Endothelial cell of umbilical vein (primary cell): Measurements from ENCODE around the gene ENAH. TPM values are rescaled to one million over a fixed set of nuclear protein-coding genes. Genes with fewer than 3 reads are reported as not detected.

ENCODE experiments used
- BruUV-seq: library from RNA; stranded (reverse); fragments of 400-500 nt; replicated peaks from 2 replicates; lab custom pipeline; 2021; lab: Mats Ljungman, UMichigan
- CTCF ChIA-PET: fragments of 300-600, 350-600 bp; sonication (Branson Sonifier 250); formaldehyde crosslinking; loops from one replicate; lab custom pipeline; 2021; ENCODE audit warnings: antibody characterized with exemption, inconsistent platforms; lab: Charles Lee
- POLR2A ChIA-PET: fragments of 300-600, 350-600 bp; sonication (Branson Sonifier 250); formaldehyde crosslinking; loops from one replicate; lab custom pipeline; 2021; ENCODE audit warnings: antibody characterized with exemption, inconsistent platforms; lab: Charles Lee
- DNase-seq: peaks from one replicate; pipeline ENCODE4 v3.0.0-alpha.2; 2011; ENCODE audit warnings: low read depth, low spot score
- FAIRE-seq: peaks from 2 replicates; lab custom pipeline; 2011; peaks lifted over from hg19 to GRCh38; lab: Jason Lieb, UNC
- H2AFZ ChIP-seq: 2 replicates; pipeline ENCODE4 v1.6.0; 2012; ENCODE audit warnings: low read depth, low read length, control low read depth, inconsistent platforms
- H3K27ac ChIP-seq: 2 replicates; pipeline ENCODE4 v1.5.1; 2011; ENCODE audit warnings: low read depth, mild to moderate bottlenecking, control low read depth, low read length, moderate library complexity; ENCODE audit not compliant: insufficient read depth
- H3K27me3 ChIP-seq, 2 experiments: 2 replicates each; pipeline versions ENCODE4 v1.6.0 to v1.6.1; 2011; ENCODE audit warnings: low read length in 2 of 2, mixed read lengths in 1 of 2; ENCODE audit not compliant: control insufficient read depth in 2 of 2, insufficient read depth in 2 of 2
- H3K36me3 ChIP-seq, 2 experiments: 2 replicates in 1 of 2; 3 replicates in 1 of 2; pipeline ENCODE4 v1.5.1; 2011; ENCODE audit warnings: low read length in 2 of 2, mild to moderate bottlenecking in 1 of 2, moderate library complexity in 1 of 2; ENCODE audit not compliant: control insufficient read depth in 2 of 2, insufficient read depth in 2 of 2; ENCODE audit errors: extremely low read depth in 1 of 2
- H3K4me1 ChIP-seq: 3 replicates; pipeline ENCODE4 v1.5.1; 2011; ENCODE audit warnings: mild to moderate bottlenecking, low read length; ENCODE audit not compliant: control insufficient read depth, insufficient read depth; ENCODE audit errors: extremely low read depth
- H3K4me2 ChIP-seq: 2 replicates; pipeline ENCODE4 v1.6.1; 2011; ENCODE audit warnings: low read length, control low read depth, mixed read lengths; ENCODE audit not compliant: insufficient read depth
- H3K4me3 ChIP-seq, 3 experiments: fragments of 200-600 bp in 1 of 3; sonication (generic), shearing (Covaris generic) in 1 of 3; replicated peaks in 1 of 3; 2 replicates each; pipeline ENCODE4 v1.5.1; 2011 to 2016; ENCODE audit warnings: control low read depth in 3 of 3, low read length in 3 of 3, mild to moderate bottlenecking in 2 of 3, inconsistent platforms in 1 of 3, low read depth in 1 of 3, moderate library complexity in 1 of 3; ENCODE audit not compliant: insufficient read depth in 1 of 3
- H3K79me2 ChIP-seq: 2 replicates; pipeline ENCODE4 v1.6.0; 2012; ENCODE audit warnings: low read length, inconsistent platforms; ENCODE audit not compliant: control insufficient read depth, insufficient read depth
- H3K9ac ChIP-seq: replicated peaks from 2 replicates; pipeline ENCODE3; 2011; ENCODE audit warnings: low read length, control low read depth; ENCODE audit not compliant: insufficient read depth; ENCODE audit errors: extremely low read depth
- H3K9me1 ChIP-seq: replicated peaks from 3 replicates; pipeline ENCODE4 v1.6.0; 2011; ENCODE audit warnings: mild to moderate bottlenecking, low read length; ENCODE audit not compliant: control insufficient read depth, insufficient read depth; ENCODE audit errors: extremely low read depth
- H3K9me3 ChIP-seq: replicated peaks from 2 replicates; pipeline ENCODE4 v1.5.1; 2012; ENCODE audit warnings: low read length, inconsistent platforms; ENCODE audit not compliant: control insufficient read depth, insufficient read depth
- H4K20me1 ChIP-seq: replicated peaks from 2 replicates; pipeline ENCODE3; 2011; ENCODE audit warnings: mild to moderate bottlenecking, low read length; ENCODE audit not compliant: control insufficient read depth, insufficient read depth; ENCODE audit errors: extremely low read depth
- CTCF ChIP-seq, 2 donors: IDR thresholded peaks; 1 replicate in 1 of 2; 2 replicates in 1 of 2; pipeline ENCODE4 v1.5.1; 2011; ENCODE audit warnings: low read length in 2 of 2, mild to moderate bottlenecking in 2 of 2, moderate library complexity in 2 of 2, control low read depth in 1 of 2, inconsistent platforms in 1 of 2, low read depth in 1 of 2; ENCODE audit not compliant: insufficient read depth in 1 of 2; ENCODE audit errors: extremely low read depth in 1 of 2
- EZH2 ChIP-seq: IDR thresholded peaks from 2 replicates; pipeline ENCODE4 v1.6.1; 2012; ENCODE audit warnings: borderline replicate concordance, low read depth, mild to moderate bottlenecking, moderate library complexity, low read length, inconsistent platforms; ENCODE audit not compliant: severe bottlenecking
- FOS ChIP-seq: IDR thresholded peaks from 2 replicates; pipeline ENCODE4 v1.6.1; 2011; ENCODE audit warnings: mild to moderate bottlenecking, low read length, moderate library complexity, borderline replicate concordance; ENCODE audit not compliant: insufficient read depth
- GATA2 ChIP-seq: IDR thresholded peaks from 2 replicates; pipeline ENCODE4 v1.7.0; 2011; ENCODE audit warnings: low read depth, mild to moderate bottlenecking, moderate library complexity, mixed read lengths, low read length; ENCODE audit not compliant: insufficient read length, insufficient read depth
- MAX ChIP-seq: IDR thresholded peaks from 2 replicates; pipeline ENCODE4 v1.6.1; 2011; ENCODE audit not compliant: insufficient read depth, insufficient read length
- MYC ChIP-seq: IDR thresholded peaks from one replicate; pipeline ENCODE4 v1.6.1; 2011; ENCODE audit warnings: mild to moderate bottlenecking, low read depth, low read length
- POLR2A ChIP-seq: IDR thresholded peaks from 2 replicates; pipeline ENCODE4 v1.6.1; 2012; ENCODE audit warnings: low read depth, mild to moderate bottlenecking, control low read depth, low read length
- POLR2AphosphoS5 ChIP-seq: IDR thresholded peaks from 2 replicates; pipeline ENCODE4 v1.6.1; 2012; ENCODE audit warnings: low read depth, mild to moderate bottlenecking, control low read depth, low read length, moderate library complexity; ENCODE audit not compliant: insufficient read depth
- dilution Hi-C: fragments of 300-500 bp; cut with MboI; formaldehyde crosslinking; loops from one replicate; pipeline ENCODE4 v1.15.0; 2019; ENCODE audit warnings: low sequenced_read_pairs; ENCODE audit not compliant: extremely low pct_ligation_motif_present
- intact Hi-C: fragments of 100-400 bp; cut with micrococcal nuclease; formaldehyde crosslinking; loops from one replicate; pipeline ENCODE4 v1.10.0; 2022
- polyA plus RNA-seq, 4 experiments: library from polyadenylated mRNA; depleted of rRNA in 3 of 4; stranded (reverse) in 3 of 4; unstranded in 1 of 4; fragments of >200 nt; gene quantifications; 2 replicates each; pipeline versions ENCODE4 v1.2.1 to v1.2.3, GENCODE V29; 2011 to 2012; ENCODE audit warnings: missing spikeins in 1 of 4
- total RNA-seq: library from RNA; stranded (reverse); gene quantifications from 2 replicates; pipeline ENCODE4 v1.2.3, GENCODE V29; 2021

The ENAH gene
- total and polyA plus RNA-seq, 2 donors (not counting 3 experiments of a cell fraction or from before 2014, with no cell fraction given): 19.9 to 95.6 TPM

- no peak overlapping the region for H2AFZ ChIP-seq
- no peaks in the 10 kb centered on the region for H3K9me1 ChIP-seq
- no peak overlapping the region for H3K4me3 ChIP-seq
- peak overlapping the region; percentile 30 for H3K9ac ChIP-seq
- no peaks in the 10 kb centered on the region for H3K27me3 ChIP-seq
- no peak for DNase-seq
- H3K4me1 ChIP-seq: peaks cover 49% of the 10 kb centered on the region
- BruUV-seq: TSS peak; percentile 26
- H3K36me3 ChIP-seq: no peaks in the 10 kb centered on the region
- H3K4me2 ChIP-seq: peak overlapping the region; percentile 40
- FAIRE-seq: no peak
- ChIA-PET CTCF (interaction anchor here (0.6 to 4.1 kb wide), 14 partner anchors 10 to 123 kb away, joined by 3 to 34 read pairs (median 4); partner anchors contain the start of gene SRP9), POLR2A (interaction anchor here (0.7 to 1.4 kb wide), 8 partner anchors 10 to 408 kb away, joined by 3 to 5 read pairs (median 4); partner anchors contain the start of genes H3-3A and SRP9)
- intact Hi-C loops (loop anchor here (1.0 to 5.0 kb wide), 9 partner anchors 40 to 344 kb away; partner anchors contain the start of gene SDE2), dilution Hi-C loops (no loop called here)
- H3K27ac ChIP-seq: peak overlapping the region; percentile 94
- H3K79me2 ChIP-seq: peaks cover 27% of the 10 kb centered on the region
- no peaks in the 10 kb centered on the region for H4K20me1 ChIP-seq
- H3K9me3 ChIP-seq: no peaks in the 10 kb centered on the region
- TF ChIP-seq MYC (no peak), EZH2 (no peak)
Observed at GRCh38 chr1:225654688-225655508, 2.0 kb upstream of the ENAH start.

- dilution Hi-C loops (no loop called here), intact Hi-C loops (loop anchor here (2.0 to 5.0 kb wide), 3 partner anchors 41 to 172 kb away; no protein-coding TSS in a partner anchor)
- H3K9me1 ChIP-seq: no peaks in the 10 kb centered on the region
- no peak for FAIRE-seq
- no peaks in the 10 kb centered on the region for H4K20me1 ChIP-seq
- H3K36me3 ChIP-seq: no peaks in the 10 kb centered on the region
- no TSS peak for BruUV-seq
- H2AFZ ChIP-seq: no peak overlapping the region
- no peaks in the 10 kb centered on the region for H3K27me3 ChIP-seq
- TF ChIP-seq POLR2AphosphoS5 (no peak), EZH2 (no peak), MYC (no peak), MAX (no peak), POLR2A (no peak), FOS (no peak), CTCF (IDR thresholded peaks at IDR 0.05; ENCODE audit: extremely low read depth in 1 of 2, insufficient read depth in 1 of 2, low read depth in 1 of 2, low read length in 2 of 2) (no peak), GATA2 (no peak)
- ChIA-PET POLR2A (no interaction called here), CTCF (interaction anchor here (0.9 to 4.1 kb wide), 5 partner anchors 45 to 118 kb away, joined by 3 to 34 read pairs (median 9); no protein-coding TSS in a partner anchor)
- no peaks in the 10 kb centered on the region for H3K9me3 ChIP-seq
- DNase-seq: no peak
- peak overlapping the region in 2 of 3 experiments; percentile 41 to 49 for H3K4me3 ChIP-seq
- H3K4me2 ChIP-seq: peak overlapping the region; percentile 32
- peaks cover 49% of the 10 kb centered on the region for H3K4me1 ChIP-seq
- peaks cover 31% of the 10 kb centered on the region for H3K79me2 ChIP-seq
- H3K9ac ChIP-seq: peak overlapping the region; percentile 95
- H3K27ac ChIP-seq: peak overlapping the region; percentile 94
Observed at GRCh38 chr1:225654277-225654597, 1.3 kb upstream of the ENAH start.
